Measurements from ENCODE around the gene BEST4. TPM values are rescaled to one million over a fixed set of nuclear protein-coding genes. Genes with fewer than 3 reads are reported as not detected.

Gene BEST4
- total and polyA plus RNA-seq, 2 of the 13 experiments (the other 11 are each of a cell fraction or from before 2014, with no cell fraction given) = 0.77 to 1.4 TPM

DNA sequence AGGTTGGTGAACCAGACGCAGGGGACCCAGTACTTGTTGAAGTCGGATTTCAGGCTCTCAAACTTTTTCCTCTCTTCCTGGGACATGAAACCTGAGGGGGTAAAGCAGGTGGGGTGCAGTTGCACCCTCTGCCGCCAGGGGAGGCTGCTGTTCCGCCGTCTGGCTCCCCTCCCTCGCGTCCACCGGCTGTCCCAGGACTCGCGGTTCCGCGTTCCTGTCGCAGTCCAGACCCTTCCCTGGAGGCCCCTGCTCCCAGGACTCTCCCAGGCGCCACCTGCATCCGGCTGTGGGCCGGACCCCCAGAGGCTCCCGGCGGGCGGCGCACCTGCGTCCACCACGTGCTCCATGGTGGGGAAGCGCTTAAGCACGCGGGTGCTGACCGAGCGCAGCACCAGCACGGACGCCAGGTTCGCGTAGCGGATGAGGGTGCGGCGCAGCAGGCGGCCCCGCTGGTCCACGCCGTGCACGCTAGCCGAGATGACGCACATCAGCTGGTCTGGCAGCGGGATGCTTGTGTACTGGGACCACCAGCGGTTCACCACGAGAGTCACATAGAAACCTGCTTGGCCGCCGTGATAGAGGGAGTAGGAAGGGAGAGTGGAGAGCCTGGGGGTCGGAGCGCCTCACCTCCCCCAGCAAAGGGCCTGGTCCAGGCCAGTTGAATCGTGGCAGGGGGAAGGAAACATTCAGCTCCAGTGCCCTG is 1.7 kb downstream of the BEST4 start (continued):
- TF ChIP-seq TEAD3 (CRISPR knock-in tag; optimal IDR thresholded peaks at IDR 0.05; ENCODE audit: borderline replicate concordance) = peak; percentile 91
- TF ChIP-seq ZFP1 (CRISPR knock-in tag; IDR thresholded peaks at IDR 0.05) = no peak
- no peak for TF ChIP-seq KLF15 (CRISPR knock-in tag; IDR thresholded peaks at IDR 0.05; ENCODE audit: borderline replicate concordance)
- 0 out of 2 replicates have a peak, but pooled peaks have one; percentile 71 for TF ChIP-seq ZNF235 (CRISPR knock-in tag; IDR thresholded peaks at IDR 0.05; ENCODE audit: borderline replicate concordance)
- peak; percentile 62 for TF ChIP-seq HNRNPLL (IDR thresholded peaks at IDR 0.05; ENCODE audit: low read depth, low read length, poor library complexity, severe bottlenecking)
- TF ChIP-seq MXI1 (IDR thresholded peaks at IDR 0.05; ENCODE audit: borderline replicate concordance, low read depth, low read length) = peak; percentile 41; the same call in 1 of the 3 replicates
- TF ChIP-seq TCF7 (IDR thresholded peaks at IDR 0.05; ENCODE audit: low read depth) = no peak
- TF ChIP-seq KDM2A (CRISPR knock-in tag; IDR thresholded peaks at IDR 0.05; ENCODE audit: borderline replicate concordance, low read depth) = peak; percentile 84; the same call in 1 of the 2 replicates
- no peak for TF ChIP-seq BORCS8-MEF2B (CRISPR knock-in tag; IDR thresholded peaks at IDR 0.05)
- TF ChIP-seq, protein P1, sequence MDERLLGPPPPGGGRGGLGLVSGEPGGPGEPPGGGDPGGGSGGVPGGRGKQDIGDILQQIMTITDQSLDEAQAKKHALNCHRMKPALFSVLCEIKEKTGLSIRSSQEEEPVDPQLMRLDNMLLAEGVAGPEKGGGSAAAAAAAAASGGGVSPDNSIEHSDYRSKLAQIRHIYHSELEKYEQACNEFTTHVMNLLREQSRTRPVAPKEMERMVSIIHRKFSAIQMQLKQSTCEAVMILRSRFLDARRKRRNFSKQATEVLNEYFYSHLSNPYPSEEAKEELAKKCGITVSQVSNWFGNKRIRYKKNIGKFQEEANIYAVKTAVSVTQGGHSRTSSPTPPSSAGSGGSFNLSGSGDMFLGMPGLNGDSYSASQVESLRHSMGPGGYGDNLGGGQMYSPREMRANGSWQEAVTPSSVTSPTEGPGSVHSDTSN (CRISPR knock-in tag; IDR thresholded peaks at IDR 0.05) = no peak
- TF ChIP-seq MTF2 (CRISPR knock-in tag; IDR thresholded peaks at IDR 0.05; ENCODE audit: borderline replicate concordance) = peak; percentile 56; the same call in 1 of the 2 replicates
- peak; percentile 75 for TF ChIP-seq CBFB (CRISPR knock-in tag; IDR thresholded peaks at IDR 0.05)
- TF ChIP-seq, protein P2, sequence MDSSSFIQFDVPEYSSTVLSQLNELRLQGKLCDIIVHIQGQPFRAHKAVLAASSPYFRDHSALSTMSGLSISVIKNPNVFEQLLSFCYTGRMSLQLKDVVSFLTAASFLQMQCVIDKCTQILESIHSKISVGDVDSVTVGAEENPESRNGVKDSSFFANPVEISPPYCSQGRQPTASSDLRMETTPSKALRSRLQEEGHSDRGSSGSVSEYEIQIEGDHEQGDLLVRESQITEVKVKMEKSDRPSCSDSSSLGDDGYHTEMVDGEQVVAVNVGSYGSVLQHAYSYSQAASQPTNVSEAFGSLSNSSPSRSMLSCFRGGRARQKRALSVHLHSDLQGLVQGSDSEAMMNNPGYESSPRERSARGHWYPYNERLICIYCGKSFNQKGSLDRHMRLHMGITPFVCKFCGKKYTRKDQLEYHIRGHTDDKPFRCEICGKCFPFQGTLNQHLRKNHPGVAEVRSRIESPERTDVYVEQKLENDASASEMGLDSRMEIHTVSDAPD (CRISPR knock-in tag; IDR thresholded peaks at IDR 0.05) = no peak
- 0 out of 2 replicates have a peak, but pooled peaks have one; percentile 52 for TF ChIP-seq TBX2 (CRISPR knock-in tag; IDR thresholded peaks at IDR 0.05; ENCODE audit: borderline replicate concordance)
- TF ChIP-seq THYN1 (CRISPR knock-in tag; IDR thresholded peaks at IDR 0.05; ENCODE audit: borderline replicate concordance, low read depth) = no peak
- TF ChIP-seq ZNF10 (CRISPR knock-in tag; IDR thresholded peaks at IDR 0.05; ENCODE audit: borderline replicate concordance, low read depth) = no peak
- TF ChIP-seq, protein P3, sequence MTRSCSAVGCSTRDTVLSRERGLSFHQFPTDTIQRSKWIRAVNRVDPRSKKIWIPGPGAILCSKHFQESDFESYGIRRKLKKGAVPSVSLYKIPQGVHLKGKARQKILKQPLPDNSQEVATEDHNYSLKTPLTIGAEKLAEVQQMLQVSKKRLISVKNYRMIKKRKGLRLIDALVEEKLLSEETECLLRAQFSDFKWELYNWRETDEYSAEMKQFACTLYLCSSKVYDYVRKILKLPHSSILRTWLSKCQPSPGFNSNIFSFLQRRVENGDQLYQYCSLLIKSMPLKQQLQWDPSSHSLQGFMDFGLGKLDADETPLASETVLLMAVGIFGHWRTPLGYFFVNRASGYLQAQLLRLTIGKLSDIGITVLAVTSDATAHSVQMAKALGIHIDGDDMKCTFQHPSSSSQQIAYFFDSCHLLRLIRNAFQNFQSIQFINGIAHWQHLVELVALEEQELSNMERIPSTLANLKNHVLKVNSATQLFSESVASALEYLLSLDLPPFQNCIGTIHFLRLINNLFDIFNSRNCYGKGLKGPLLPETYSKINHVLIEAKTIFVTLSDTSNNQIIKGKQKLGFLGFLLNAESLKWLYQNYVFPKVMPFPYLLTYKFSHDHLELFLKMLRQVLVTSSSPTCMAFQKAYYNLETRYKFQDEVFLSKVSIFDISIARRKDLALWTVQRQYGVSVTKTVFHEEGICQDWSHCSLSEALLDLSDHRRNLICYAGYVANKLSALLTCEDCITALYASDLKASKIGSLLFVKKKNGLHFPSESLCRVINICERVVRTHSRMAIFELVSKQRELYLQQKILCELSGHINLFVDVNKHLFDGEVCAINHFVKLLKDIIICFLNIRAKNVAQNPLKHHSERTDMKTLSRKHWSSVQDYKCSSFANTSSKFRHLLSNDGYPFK (CRISPR knock-in tag; IDR thresholded peaks at IDR 0.05; ENCODE audit: borderline replicate concordance) = 0 out of 2 replicates have a peak, but pooled peaks have one; percentile 4
- no peak for TF ChIP-seq ZNF839 (CRISPR knock-in tag; IDR thresholded peaks at IDR 0.05; ENCODE audit: borderline replicate concordance)
- no peak for TF ChIP-seq ZNF570 (CRISPR knock-in tag; IDR thresholded peaks at IDR 0.05; ENCODE audit: borderline replicate concordance)
- TF ChIP-seq, protein P4, sequence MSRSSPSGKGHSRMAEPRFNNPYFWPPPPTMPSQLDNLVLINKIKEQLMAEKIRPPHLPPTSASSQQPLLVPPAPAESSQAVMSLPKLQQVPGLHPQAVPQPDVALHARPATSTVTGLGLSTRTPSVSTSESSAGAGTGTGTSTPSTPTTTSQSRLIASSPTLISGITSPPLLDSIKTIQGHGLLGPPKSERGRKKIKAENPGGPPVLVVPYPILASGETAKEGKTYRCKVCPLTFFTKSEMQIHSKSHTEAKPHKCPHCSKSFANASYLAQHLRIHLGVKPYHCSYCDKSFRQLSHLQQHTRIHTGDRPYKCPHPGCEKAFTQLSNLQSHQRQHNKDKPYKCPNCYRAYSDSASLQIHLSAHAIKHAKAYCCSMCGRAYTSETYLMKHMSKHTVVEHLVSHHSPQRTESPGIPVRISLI (CRISPR knock-in tag; IDR thresholded peaks at IDR 0.05; ENCODE audit: borderline replicate concordance) = no peak
- TF ChIP-seq, protein P5, sequence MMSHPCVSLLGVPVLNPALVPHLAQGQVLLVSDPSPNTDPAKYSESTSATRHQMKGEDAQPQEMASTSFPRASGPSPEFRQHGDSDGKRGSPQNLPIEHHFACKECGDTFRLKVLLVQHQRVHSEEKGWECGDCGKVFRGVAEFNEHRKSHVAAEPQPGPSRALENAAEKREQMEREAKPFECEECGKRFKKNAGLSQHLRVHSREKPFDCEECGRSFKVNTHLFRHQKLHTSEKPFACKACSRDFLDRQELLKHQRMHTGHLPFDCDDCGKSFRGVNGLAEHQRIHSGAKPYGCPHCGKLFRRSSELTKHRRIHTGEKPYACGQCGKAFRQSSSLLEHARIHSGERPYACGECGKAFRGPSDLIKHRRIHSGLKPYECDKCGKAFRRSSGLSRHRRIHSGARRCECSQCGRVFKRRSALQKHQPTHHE (CRISPR knock-in tag; IDR thresholded peaks at IDR 0.05; ENCODE audit: borderline replicate concordance) = no peak

Data from HepG2 (cell line).